Measurements from ENCODE around the gene TFF2. TPM values are rescaled to one million over a fixed set of nuclear protein-coding genes. Genes with fewer than 3 reads are reported as not detected.

TFF2 gene
- total RNA-seq, 1 donor = not detected

DNA sequence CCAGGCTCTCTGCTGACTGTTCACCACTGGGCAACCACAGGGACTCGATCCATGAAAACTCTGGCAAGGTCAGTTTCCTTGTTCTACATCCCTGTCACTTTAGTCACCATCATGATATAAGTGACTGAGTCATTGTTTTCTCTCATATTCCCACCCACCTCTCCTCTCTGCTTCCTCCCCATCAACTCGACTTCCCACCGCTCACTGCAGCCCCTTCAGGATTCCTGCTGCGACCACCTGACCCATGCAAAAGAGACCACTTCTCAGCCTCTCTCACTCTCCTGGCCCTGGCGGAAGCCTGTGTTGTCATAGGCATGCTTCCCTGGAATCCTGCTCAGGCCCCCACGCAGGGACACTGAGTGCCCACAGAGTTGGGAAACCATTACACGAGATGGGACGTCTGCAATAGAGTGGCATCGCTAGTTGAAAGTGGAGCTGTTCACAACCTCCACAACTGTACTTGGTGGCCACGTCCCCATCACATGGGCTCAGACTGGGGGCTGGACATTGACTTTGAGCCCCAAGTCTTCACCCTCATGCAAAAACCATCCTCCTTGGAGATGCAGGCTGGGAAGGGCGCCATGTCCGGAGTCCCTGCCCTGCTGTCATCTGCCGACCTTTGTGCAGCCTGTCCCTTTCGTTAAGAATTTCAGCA lies 1.8 kb upstream of the TFF2 start:
- Histone ChIP-seq H3K4me1 (ENCODE audit: insufficient read depth, low read length) (no peaks in the 10 kb centered on the region), H3K4me2 (ENCODE audit: insufficient read depth, low read length) (no peak overlapping the region), H3K79me2 (ENCODE audit: insufficient read depth, low read length) (no peaks in the 10 kb centered on the region), H3K27ac (ENCODE audit: low read depth, low read length) (no peak overlapping the region), H4K20me1 (ENCODE audit: insufficient read depth, low read length) (no peaks in the 10 kb centered on the region), H3K36me3 (ENCODE audit: insufficient read depth, low read length) (no peaks in the 10 kb centered on the region), H3K4me3 (ENCODE audit: insufficient read depth, low read length) (no peak overlapping the region), H3K9me3 (ENCODE audit: low read depth, low read length) (no peaks in the 10 kb centered on the region), H3K27me3 (ENCODE audit: insufficient read depth, low read length) (no peaks in the 10 kb centered on the region), H2AFZ (ENCODE audit: low read length) (no peak overlapping the region)
- TF ChIP-seq, protein P1, sequence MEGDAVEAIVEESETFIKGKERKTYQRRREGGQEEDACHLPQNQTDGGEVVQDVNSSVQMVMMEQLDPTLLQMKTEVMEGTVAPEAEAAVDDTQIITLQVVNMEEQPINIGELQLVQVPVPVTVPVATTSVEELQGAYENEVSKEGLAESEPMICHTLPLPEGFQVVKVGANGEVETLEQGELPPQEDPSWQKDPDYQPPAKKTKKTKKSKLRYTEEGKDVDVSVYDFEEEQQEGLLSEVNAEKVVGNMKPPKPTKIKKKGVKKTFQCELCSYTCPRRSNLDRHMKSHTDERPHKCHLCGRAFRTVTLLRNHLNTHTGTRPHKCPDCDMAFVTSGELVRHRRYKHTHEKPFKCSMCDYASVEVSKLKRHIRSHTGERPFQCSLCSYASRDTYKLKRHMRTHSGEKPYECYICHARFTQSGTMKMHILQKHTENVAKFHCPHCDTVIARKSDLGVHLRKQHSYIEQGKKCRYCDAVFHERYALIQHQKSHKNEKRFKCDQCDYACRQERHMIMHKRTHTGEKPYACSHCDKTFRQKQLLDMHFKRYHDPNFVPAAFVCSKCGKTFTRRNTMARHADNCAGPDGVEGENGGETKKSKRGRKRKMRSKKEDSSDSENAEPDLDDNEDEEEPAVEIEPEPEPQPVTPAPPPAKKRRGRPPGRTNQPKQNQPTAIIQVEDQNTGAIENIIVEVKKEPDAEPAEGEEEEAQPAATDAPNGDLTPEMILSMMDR (IDR thresholded peaks at IDR 0.05; ENCODE audit: extremely low read depth, low read depth, low read length) = no peak
- no peak for DNase-seq (ENCODE audit: insufficient read length, low spot score, missing footprints)

GRCh38 chr21:42351626-42352440 lies 1.0 kb upstream of the TFF2 start:
- H3K4me1 ChIP-seq (ENCODE audit: insufficient read depth, low read length) = no peaks in the 10 kb centered on the region
- no peaks in the 10 kb centered on the region for H3K27me3 ChIP-seq (ENCODE audit: insufficient read depth, low read length)
- H3K79me2 ChIP-seq (ENCODE audit: insufficient read depth, low read length) = no peaks in the 10 kb centered on the region
- H3K36me3 ChIP-seq (ENCODE audit: insufficient read depth, low read length) = no peaks in the 10 kb centered on the region
- TF ChIP-seq, protein P1 (IDR thresholded peaks at IDR 0.05; ENCODE audit: extremely low read depth, low read depth, low read length) = no peak
- no peak for DNase-seq (ENCODE audit: insufficient read length, low spot score, missing footprints)
- H4K20me1 ChIP-seq (ENCODE audit: insufficient read depth, low read length) = no peaks in the 10 kb centered on the region
- H3K9me3 ChIP-seq (ENCODE audit: low read depth, low read length) = no peaks in the 10 kb centered on the region
- H2AFZ ChIP-seq (ENCODE audit: low read length) = no peak overlapping the region
- no peak overlapping the region for H3K4me3 ChIP-seq (ENCODE audit: insufficient read depth, low read length)
- no peak overlapping the region for H3K4me2 ChIP-seq (ENCODE audit: insufficient read depth, low read length)
- H3K27ac ChIP-seq (ENCODE audit: low read depth, low read length) = no peak overlapping the region

GRCh38 chr21:42350318-42350910 lies 380 bp downstream of the TFF2 start:
- no peaks in the 10 kb centered on the region for H4K20me1 ChIP-seq (ENCODE audit: insufficient read depth, low read length)
- no peak overlapping the region for H3K27ac ChIP-seq (ENCODE audit: low read depth, low read length)
- no peak overlapping the region for H3K4me3 ChIP-seq (ENCODE audit: insufficient read depth, low read length)
- H3K4me2 ChIP-seq (ENCODE audit: insufficient read depth, low read length) = no peak overlapping the region
- H3K9me3 ChIP-seq (ENCODE audit: low read depth, low read length) = no peaks in the 10 kb centered on the region
- no peaks in the 10 kb centered on the region for H3K36me3 ChIP-seq (ENCODE audit: insufficient read depth, low read length)
- H3K4me1 ChIP-seq (ENCODE audit: insufficient read depth, low read length) = no peaks in the 10 kb centered on the region
- TF ChIP-seq, protein P1 (IDR thresholded peaks at IDR 0.05; ENCODE audit: extremely low read depth, low read depth, low read length) = no peak
- no peaks in the 10 kb centered on the region for H3K27me3 ChIP-seq (ENCODE audit: insufficient read depth, low read length)
- H2AFZ ChIP-seq (ENCODE audit: low read length) = no peak overlapping the region
- H3K79me2 ChIP-seq (ENCODE audit: insufficient read depth, low read length) = no peaks in the 10 kb centered on the region
- DNase-seq (ENCODE audit: insufficient read length, low spot score, missing footprints) = no peak
